Stimulated activated naive CD4-positive, alpha-beta T cell treated with Interleukin-2 at 50 U/mL for 16 hours (primary cell): ENCODE measurements around the gene CDHR5.
"Not testable (repeated sequence)": the region's sequence is repeated elsewhere in the genome, so short reads cannot be mapped to it uniquely, and the experiment has no call there.

ENCODE experiments used
- DNase-seq: peaks from one replicate; lab custom pipeline; 2025; lab: John Stamatoyannopoulos, UW

Gene CDHR5, protein sequence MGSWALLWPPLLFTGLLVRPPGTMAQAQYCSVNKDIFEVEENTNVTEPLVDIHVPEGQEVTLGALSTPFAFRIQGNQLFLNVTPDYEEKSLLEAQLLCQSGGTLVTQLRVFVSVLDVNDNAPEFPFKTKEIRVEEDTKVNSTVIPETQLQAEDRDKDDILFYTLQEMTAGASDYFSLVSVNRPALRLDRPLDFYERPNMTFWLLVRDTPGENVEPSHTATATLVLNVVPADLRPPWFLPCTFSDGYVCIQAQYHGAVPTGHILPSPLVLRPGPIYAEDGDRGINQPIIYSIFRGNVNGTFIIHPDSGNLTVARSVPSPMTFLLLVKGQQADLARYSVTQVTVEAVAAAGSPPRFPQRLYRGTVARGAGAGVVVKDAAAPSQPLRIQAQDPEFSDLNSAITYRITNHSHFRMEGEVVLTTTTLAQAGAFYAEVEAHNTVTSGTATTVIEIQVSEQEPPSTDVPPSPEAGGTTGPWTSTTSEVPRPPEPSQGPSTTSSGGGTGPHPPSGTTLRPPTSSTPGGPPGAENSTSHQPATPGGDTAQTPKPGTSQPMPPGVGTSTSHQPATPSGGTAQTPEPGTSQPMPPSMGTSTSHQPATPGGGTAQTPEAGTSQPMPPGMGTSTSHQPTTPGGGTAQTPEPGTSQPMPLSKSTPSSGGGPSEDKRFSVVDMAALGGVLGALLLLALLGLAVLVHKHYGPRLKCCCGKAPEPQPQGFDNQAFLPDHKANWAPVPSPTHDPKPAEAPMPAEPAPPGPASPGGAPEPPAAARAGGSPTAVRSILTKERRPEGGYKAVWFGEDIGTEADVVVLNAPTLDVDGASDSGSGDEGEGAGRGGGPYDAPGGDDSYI

DNA sequence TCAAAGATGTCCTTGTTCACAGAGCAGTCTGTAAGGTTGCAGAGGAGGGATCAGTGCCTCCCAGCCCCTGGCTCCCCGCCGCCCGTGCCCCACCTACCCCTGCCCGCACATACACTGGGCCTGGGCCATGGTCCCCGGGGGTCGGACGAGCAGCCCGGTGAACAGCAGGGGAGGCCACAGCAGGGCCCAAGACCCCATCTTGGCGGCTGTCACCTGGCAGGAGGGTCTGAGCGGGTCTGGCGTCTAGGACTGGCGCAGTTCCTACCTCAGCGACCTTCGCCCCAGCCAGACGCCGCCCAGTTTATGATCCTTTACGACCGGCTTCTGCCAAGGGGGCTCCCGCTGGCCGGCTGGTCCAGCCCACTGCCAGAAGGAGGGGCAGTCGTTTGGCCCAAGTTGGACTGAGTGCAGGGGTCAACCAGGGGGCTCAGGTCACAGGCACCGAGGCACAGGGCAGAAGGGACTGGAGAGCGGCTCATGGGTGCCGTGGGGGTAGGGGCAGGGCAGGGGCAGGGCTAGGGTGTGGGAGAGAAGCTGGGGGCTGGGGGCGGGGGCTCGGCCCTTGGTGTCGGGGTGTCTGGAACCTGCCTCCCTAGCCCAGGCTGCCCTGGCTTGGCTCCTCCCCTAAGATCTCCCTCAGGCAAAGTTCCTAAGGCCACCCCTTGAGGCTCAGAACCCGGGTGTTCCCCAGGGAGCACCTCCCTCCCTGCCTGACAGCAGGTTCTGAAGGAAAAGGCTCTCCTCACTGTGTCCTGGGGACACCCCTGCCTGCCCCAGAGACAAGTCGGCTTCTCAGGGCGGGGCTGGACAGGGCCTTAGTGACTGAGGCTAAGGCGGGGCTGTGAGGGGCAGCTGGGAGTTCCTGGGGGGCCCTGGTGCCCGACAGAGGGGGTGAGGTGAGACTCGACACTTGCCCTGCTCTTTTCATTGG is at the start of gene CDHR5:
CDHR5 (minus strand) TSS at position 251 of the 931 bp plus-strand sequence; CDS start at position 198, 53 bp downstream.
- no peak for DNase-seq

DNA sequence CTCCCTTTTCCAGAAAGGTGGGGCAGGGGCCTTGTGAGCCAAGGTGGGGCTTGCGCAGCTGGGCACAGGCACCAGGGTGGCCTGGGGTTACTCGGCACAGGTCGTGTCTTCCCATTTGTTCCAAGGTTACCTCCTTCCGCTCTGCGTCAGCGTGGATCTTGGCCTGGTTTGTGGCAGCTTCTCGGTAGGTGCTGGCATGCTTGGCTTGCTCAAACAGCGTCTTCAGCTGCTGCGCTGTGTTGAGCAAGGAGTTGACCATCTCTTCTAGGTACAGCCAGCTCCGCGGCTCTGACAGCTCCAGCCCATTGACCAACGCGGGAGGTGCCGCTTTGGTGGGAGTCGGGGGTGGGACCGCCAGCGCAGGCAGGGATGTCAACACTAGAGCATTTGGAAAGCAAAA is 49.7 kb upstream of the CDHR5 start:
- no peak for DNase-seq

DNA sequence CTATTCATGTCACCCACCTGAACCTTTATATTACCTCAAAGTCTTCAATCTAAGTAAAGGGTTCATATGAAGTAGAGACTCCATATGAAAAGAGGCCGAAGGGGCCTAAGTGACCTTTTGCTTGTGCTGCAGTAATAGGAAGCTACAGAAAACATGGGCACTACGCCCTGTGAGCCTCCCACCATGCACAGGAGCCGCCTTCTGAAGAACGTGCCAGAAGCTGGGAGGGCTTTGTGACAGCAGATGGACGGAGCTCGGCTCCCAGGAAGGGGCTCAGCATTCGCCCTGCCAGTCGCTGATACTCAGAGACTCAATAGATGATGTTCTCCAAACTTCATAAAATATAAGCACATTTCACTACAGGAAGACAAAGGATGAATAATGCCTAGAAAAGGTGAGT is 49.1 kb upstream of the CDHR5 start:
- DNase-seq, result no peak

DNA sequence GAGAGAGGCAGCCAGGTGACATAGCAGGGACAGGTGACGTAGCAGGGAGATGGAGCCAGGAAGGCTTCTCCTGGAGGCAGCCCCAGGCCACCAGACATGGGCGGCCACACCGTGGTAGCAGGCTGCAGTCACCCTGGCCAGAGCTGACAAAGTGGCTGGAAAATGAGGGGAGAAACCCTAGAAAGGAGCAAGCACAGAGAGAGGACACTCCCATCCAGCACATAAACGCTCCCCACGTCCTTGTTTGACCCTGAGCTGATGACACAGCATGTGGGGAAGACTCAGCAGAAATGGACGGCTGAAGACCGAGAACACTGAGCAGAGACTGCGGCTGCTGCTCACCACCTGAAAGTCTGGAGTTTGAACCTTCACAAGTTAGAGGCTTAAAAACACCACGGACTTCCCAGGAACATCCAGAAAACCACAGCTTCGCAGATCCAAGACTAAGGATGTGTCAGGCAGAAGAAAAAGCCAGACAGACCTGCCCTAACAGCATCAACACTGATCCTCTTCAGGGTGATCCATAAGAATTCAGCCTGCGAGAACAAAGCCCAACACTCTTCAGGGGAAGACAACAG is 41.0 kb upstream of the CDHR5 start:
- DNase-seq, result no peak

DNA sequence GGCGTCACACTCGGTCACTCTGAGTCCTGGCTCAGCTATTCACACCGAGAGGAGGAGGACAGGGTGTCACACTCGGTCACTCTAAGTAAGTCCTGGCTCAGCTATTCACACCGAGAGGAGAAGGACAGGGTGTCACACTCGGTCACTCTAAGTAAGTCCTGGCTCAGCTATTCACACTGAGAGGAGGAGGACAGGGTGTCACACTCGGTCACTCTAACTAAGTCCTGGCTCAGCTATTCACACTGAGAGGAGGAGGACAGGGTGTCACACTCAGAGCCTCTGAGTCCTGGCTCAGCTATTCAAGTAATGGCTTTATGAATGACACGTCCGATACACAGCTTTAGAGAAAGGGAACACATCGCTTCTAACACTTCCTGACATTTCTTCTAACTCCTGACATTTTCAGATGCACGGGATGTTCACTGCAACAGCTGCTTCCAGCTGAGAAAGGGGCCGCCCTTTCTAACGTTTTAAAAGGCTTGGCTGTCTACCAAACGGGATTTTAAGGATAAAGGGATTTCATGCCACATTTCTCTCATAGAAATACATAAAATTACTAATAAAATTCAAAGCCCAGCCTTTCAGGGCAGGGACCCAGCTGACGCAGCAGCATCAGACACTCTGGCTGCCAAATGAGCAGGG is 40.4 kb upstream of the CDHR5 start:
- no peak for DNase-seq

DNA sequence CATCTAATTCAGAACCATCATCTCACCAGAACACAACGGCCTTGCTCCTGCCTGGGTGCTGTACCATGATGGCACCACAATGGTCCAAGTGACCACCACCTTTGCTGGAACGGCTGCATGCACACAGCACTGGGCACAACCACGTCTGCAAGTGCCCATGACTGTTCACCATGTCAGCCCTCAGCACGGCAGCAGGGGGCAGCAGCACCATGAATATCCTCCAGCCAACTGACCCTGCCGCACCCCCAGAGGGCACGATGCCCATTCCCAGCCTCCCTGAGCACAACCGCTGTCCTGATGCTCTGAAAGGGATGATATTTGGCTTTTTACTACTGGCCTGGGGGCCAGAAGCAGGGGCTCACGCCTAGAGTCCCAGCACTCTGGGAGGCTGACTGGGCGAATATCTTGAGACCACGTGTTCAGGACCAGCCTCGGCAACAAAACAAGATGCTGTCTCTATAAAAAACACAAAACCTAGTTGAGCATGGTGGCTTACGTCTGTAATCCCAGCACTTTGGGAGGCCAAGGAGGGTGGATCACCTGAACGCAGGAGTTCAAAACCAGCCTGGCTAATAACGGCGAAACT is 38.0 kb upstream of the CDHR5 start:
- DNase-seq, result peak; percentile 10

DNA sequence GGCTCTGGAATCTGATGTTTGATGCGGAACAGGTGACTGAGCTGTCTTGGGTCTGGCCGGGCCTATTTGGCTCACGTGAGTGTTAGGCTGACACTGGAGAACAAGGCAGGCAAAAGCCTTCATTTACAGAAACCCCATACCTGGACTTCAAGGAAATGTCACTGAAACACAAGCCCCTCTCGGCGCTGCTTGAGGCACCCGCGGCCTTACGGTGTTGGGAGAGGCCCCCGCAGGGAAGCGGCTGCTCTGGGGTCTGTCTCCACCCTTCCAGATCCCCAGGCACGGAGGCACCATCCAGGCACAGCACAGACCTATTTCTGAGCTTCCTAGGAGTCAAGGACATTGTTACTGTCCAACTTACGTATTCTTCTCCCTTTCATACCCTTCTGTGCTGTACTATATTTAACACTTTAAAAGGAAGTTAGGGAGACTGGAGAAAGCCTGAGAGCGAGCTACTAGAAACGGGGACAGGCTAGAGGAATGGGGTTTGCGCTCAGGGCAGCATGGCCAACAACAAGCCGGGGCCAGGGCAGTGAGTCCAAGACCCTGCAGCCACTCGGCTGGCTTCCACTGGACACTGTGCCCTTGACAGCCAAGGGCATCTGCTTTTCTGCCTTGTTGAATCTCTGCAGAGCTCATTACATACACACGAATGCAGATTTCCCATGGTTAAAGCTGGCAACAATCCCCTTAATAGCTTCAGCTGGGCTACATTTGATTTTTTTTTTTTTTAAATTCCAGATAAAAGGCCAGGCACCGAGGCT is 36.1 kb upstream of the CDHR5 start:
- DNase-seq, result no peak

DNA sequence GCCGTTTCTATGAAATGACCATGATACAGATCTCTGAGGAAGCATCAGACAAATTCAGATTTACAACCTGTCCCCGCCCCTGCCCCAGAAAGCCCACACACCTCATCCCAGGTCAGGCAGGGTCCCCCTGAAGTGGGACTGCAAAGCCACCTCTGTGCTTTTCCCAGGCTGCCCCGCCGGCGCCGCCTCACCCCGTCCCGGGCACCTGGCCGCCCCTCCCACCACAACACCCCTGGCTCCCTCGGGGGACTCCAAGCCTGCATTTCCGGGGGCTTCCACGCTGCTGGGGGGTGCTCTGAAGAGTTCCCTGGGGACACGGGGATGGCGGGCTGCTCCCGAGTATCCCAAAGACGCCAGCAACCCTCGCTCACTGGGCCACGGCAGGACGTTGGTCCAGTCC is 35.5 kb upstream of the CDHR5 start:
- DNase-seq, result no peak

DNA sequence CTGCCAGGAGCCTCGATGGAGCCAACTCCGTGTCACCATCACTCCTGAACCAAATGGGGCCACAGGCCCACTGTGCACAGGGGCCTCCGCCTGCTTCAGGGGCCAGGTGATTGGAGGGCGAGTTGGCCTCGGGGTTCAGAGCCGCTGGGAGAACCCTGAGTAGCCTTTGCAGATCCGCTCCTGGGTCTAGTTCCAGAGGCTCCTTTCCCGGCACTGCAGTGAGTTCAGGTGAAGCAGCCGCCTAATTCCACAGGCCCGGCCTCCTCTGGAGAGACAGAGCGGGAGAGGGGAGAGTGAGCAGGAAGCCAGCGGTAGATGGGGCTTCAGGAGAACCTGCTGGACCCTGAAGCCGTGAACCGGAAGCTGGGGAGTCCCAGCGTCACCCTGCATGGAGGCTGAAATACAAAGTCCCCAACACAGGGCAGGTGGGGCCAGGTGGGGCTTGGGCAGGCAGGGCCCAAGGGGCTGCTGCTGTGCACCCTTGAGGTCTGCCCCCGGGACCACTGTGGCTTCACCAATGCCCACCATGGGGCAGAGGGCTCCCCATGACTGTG is 34.9 kb upstream of the CDHR5 start:
- DNase-seq, result no peak

DNA sequence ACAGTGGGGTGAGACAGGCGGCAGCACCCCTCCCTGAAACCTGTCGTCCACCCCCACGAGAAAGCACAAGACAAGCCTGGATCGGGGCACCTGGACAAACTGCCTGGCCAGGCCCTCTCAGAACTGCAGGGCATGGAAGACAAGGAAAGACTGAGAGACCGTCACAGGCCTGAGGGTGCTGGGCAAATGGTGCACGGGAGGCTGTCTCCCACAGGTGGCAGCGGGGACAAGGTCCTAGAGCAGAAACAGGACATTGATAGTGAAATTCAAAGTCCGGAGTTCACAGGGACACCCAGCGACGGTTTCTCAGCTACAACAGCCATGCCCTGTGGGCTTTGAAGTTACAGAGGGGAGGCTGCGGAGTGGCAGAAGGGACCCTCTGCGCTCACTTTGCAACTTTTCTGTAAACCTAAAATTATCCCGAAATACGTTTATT is 33.0 kb upstream of the CDHR5 start:
- DNase-seq, result no peak

DNA sequence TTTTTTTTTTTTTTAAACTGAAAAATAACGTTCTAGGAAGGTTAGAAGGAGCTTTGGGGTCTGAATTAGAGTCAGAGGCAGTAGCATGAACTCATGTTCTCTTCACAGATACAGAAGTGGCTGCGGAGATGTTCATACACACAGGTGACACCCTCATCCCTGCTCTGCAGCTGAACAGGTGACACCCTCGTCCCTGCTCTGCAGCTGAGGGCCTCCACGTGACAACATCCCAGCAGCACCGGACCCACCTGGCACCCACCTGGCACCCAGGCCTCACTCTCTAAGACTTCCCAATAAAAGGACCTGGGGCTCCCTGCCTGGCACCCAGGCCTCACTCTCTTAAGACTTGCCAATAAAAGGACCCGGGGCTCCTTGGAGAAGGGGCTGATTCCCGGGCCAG is 32.1 kb upstream of the CDHR5 start:
- no peak for DNase-seq

DNA sequence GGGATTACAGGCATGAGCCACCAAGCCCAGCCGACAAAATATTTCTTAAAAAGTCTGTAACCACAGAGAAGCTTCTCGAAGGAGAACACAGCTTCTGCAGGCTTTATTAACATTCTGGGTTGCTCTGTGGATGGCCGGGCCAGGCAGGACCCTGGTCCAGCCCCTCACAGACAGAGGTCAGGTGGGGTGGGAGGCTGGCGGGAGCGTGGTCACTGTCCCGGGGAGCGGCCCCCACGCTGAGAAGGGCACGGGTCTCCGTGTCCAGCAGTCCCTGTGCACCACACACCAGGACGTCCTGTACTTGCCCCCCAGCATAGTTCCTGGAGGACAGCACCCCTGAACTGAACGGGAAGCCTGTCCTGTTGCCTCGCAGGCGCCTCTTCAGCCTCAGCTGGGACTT is 31.7 kb upstream of the CDHR5 start:
- no peak for DNase-seq

DNA sequence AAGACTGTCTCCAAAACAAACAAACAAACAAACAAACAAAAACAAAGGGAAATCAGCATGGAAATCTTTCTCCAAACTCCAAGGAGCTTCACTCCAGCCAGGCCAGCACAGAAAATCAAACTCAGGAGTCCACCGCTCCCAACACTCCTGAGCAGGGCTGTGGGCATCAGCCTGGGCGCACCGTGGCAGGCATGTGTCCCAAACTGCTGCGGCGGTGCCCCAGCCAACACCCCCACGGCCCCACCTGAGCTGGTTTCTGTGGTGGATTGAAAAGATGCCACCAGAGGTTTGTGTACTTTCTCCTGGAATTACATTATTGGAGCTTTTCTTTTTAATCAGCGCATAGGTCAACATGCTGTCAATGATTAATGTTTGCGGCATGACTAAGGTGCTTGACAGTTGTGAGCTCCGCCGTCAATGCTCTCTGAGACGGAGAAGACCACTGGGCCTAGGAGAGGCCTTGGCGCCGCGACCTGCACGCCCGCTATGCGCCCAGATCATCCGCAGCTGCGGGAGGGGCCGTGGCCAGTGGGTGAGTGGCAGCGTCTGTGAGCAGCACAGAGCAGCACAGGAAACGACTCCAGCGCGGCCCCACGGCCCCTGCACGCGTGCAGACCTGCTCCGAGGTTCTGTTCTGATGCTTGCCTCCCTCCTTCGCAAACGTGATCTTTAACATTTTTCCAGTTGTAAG is 30.4 kb upstream of the CDHR5 start:
- DNase-seq, result no peak

DNA sequence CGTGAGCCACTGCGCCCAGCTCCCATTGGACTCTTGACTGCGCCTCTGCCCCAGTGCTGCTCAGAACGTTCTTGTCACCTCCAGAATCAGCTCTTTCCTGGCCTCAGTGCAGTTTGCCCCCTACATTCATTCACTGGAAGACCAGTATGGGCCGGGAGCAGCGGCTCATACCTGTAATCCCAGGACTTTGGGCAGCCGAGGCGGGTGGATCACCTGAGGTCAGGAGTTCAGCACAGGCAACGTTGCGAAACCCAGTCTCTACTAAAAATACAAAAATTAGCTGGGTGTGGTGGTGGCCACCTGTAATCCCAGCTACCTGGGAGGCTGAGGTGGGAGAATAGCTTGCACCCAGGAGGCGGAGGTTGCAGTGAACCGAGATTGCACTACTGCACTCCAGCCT is 29.7 kb upstream of the CDHR5 start:
- not testable (repeated sequence) for DNase-seq

DNA sequence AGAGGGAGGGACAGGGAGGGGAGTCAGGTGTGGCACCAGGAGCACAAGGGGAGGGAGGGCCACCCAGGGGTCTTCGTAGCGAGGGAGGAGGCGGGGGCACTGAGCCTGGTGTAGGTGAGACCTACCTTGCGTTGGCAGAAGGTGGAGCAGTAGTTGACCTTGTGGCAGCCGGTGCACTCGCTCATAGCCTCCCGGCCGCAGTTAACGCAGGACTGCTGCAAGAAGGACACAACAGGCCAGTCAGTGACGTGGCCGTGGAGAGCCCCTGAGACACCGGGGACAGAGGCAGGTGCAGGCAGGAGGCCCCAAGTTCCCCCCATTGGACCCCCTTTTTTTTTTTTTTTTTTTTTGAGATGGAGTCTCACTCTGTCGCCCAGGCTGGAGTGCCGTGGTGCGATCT is 29.1 kb upstream of the CDHR5 start:
- no peak for DNase-seq

DNA sequence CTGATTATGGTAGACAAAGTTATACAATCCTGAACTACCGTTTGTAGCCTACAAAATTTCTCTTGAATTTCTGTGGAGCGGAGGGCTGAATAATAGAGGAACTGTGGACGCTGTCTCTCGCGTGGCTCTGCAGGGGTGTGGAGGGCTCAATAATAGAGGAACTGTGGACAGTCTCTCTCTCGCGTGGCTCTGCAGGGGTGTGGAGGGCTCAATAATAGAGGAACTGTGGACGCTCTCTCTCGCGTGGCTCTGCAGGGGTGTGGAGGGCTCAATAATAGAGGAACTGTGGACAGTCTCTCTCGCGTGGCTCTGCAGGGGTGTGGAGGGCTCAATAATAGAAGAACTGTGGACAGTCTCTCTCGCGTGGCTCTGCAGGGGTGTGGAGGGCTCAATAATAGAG is 28.4 kb upstream of the CDHR5 start:
- DNase-seq, result not testable (repeated sequence)

DNA sequence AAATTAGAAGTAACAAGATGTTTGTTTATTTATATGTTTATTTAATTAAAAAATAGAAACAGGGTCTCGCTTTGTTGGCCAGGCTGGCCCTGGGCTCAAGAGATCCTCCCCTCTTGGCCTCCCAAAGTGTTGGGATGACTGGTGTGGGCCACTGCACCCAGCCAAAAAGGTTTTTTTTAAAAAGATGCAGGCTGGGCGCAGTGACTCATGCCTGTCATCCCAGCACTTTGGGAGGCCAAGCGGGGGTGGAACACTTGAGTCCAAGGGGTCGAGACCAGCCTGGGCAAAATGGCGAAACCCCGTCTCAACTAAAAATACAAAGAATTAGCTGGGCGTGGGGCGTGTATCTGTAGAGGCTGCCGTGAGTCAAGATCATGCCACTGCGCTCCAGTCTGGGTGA is 25.7 kb upstream of the CDHR5 start:
- no peak for DNase-seq

DNA sequence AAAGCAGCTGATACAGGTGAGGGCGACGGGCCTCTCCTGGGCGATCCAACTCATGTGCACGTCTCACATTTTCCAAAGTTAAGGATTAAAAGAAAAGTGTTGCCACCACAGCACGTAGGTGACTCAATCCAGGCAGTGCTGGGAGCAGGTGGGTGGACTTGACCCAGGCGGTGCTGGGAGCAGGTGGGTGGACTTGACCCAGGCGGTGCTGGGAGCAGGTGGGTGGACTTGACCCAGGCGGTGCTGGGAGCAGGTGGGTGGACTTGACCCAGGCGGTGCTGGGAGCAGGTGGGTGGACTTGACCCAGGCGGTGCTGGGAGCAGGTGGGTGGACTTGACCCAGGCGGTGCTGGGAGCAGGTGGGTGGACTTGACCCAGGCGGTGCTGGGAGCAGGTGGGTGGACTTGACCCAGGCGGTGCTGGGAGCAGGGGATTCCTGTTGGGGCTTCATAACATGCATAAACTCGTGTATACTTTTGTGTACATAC is 23.0 kb upstream of the CDHR5 start:
- DNase-seq, result not testable (repeated sequence)

DNA sequence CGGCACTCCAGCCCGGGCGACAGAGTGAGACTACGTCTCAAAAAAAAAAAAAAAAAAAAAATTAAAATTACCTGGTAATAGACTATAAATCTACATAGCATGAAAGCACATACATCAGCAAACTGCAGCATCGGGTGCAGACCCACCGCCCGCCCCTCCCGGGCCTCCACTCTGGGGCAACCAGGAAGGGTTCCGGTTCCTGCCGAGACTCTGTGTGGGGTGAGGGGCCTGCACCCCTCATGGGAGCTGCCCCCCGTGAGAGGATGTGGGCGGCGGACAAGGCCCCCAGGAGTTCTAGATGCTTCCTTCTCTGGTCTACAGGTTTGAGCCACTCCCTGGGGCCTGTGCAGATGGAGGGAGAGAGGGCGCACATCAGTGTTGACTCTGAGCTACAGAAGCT is 21.5 kb upstream of the CDHR5 start:
- no peak for DNase-seq
